ENCODE results near the gene GRK1.

The GRK1 gene

DNA sequence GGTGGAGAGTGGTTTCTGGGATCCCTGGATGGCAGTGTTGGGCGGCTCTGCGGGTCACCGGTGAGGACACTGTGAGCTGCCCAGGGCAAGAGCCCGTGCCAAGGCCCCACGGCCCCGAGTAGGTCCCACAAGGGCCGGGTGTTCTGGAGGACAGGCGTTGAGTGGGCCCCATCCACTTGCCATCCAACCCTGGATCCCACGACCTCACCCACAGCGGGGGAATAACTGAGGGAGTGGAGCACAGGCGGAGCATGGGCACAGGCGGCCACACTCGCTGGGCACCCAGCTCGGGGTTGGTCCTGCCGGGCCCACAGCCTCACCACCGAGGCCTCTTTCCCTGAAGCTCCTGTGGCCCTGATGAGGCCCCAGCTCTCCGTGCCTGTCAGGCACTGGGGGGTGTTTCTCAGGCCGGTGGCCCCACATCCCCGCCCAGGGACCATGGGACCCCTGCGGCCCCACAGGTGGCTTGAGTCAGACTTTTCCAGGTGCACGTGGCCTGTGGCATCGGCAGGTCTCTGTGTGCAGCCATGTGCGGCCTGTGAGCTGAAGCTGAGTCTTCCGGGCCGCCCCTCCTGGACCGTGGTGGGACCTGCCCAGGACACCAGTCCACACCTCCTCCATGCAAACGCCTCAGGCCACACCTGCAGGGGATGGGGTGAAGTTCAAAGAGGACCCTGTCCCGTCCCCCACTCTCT is 108.6 kb downstream of the GRK1 start:
- no peak for DNase-seq (ENCODE audit: low spot score)

DNA sequence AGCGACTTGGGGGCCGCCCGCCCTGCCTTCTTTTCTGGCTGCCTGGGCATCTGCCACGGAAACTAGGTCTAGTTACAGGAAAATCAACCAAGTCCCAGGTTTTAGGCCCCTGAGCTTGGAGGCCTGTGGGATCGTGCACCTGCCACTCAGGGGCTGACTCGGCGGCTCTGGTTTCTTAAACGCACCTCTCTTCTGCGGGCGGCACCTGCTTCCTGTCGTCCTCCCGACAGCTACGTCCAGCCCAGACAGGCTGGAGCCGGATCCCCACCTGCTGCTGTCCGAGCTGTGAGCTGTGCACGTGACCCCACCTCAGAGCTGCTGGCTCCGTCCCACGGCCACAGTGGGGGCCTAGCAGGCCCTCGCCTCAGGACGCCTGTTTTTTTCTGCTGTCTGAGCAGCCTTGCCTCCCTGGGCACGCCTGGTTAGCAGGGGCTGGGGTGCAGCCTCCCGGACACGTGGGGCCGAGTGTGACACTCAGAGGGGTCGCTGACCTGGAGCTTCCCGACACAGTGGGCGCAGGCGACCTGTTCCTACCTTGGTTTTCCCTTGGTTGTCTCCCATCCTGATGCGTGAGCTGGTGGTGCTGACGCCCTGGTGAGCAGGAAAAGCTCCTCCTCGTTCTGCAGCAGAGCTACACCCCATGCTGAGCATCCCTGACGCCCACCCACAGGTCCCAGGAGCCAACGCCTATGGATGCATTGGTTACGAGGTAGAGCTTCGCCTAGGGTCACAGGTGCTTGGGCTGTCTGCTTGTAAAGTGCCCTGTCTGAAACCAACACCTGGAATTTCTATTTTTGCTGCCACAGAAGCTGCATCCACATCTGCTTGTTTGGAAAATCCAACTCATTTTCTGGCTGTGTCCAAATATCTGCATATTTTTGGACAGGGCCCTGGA is 109.5 kb downstream of the GRK1 start:
- no peak for DNase-seq (ENCODE audit: low spot score)

DNA sequence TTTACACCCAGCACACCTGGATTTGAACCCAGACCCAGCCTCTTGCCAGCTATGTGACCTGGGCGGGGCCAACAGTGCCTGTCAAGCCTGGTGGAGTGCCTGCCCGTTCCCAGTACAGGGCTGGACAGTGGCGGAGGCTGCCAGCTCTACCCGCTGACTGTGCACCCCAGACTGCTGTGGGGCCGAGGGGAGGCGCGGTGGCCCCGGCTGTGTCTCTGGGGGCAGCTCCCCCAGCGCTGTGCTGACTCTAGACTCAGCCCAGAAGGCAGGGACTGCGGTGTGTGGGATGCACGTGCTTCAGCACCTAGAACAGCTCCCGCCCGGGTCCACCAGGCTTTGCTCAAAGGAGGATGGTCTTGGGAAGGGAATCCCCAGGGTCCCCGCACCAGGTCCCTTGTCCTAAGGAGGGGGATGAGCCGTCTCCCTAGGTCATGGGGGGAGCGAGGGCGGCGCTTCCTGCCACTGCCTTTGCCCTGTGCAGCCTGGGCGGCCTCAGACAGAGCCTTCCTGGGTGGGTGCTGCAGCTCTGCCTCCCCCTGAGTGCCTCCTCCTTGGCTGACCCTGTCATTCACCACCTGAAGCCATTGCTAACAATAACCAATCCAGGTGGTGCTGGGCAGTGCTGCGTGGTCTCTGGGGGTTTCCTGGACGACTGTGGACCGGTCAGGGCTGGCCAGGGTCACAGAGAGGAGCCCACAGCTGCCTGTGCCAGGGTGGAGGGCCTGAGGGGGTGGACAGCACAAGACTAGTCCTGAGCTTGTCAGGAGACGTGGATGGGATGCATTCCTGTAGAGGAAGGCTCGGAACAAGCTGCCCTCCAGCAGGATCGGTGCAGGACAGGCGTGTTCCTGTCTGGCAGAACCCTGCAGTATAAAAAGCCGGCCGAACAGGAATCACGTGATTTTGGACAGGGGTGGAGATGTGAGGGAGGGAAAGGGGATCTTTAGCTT is 110.6 kb downstream of the GRK1 start:
- no peak for DNase-seq (ENCODE audit: low spot score)

DNA sequence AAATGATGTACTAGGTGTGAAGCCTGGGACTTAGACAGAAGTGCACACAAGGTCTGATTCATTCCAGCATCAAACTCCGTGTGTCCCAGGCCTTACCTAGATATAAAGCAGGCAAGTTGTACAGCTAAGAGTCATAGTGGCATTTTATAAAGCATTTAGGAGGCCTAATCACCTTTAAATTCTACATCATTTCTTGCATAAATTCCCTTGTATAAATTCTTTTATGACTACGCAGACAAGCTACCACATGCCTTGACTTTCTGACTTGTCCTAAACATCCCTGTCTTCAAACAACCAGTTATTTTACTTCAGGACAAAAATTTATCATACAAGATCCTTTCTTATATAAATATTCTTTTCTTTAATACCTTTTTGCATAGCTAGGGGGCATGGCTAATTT is 114.6 kb downstream of the GRK1 start:
- DNase-seq (ENCODE audit: low spot score), result no peak

DNA sequence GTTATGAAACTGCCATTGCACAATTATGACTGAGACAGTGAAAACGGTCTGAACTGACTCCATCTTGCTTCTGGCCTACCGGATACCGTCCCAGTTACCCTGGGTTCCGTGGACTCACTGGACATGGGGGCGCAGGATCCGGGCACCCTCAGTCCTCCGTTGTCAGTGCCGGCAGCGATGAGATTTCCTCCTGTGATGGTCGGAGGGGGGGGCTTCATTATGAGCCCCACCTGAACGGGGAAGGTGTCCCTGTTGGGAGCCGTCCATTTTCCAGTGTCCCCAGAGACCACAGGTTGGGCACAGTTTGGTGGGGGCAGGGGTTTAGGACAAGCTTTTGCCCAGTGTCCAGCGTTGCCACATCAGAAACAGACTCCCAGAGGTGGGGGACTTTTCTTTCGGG is 115.5 kb downstream of the GRK1 start:
- DNase-seq (ENCODE audit: low spot score), result no peak

DNA sequence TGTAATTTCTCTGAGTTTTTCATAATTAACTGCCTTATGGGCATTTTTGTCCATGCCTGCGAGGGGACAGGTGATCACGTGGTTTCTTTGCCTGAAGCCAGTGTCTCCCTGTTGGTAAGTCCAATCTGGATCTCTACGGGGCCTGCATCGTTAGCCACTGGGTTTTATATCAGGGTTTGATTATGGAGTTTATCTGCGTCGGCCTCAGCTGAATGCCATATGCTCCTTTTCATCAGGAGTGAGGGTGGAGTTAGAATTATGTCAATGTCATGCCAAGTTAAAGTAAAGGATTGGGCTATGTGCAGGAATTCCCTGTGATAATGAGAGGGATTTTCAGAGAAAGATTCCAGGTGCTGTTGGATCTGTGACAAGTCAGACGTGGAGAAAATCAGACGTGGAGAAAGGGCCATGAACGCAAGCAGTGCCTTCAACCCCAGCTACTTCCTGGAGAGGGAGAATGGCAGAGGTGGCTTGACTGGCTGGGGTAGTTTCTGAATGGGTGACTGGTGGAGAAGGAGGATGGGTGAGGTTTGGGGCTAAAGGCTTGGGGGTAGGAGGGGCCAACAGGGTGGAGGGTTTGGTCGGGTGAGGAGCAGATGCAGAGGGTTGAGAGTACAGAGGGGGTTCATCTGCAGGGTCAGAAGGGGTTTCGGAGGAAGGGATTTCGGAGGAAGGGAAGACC is 116.3 kb downstream of the GRK1 start:
- DNase-seq (ENCODE audit: low spot score), result no peak

DNA sequence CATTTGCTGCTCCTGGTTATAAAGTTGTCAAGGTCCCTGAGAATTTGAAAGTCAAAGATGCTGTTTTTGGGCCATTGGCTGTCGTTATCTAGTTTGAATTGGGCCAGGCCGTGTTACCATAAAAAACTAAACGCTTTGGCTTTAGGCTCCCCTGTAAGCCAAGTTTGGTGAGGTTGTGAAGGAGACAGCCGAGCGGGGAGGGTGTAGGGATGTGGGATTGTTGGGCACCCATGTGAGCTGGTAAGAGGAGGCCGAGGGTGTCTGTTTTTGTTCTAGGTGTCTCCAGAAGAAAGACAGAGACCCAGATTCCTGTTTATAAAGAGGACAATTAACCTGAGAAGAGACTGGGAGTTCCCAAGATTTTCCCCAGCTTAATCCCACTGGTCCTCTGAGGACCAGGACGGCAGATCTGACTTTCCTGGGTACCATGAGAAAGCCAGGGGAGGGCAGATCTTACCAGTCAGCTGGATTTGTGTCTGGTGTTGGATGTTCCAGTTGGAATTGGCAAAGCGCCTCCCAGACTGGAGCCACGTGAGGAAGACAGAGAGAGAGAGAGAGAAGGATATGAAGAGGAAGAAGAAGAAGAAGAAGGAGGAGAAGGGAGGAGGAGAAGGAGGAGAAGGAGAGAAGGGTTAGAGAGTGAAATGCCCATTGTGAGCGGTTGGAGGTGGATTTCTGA is 117.1 kb downstream of the GRK1 start:
- DNase-seq (ENCODE audit: low spot score), result no peak

DNA sequence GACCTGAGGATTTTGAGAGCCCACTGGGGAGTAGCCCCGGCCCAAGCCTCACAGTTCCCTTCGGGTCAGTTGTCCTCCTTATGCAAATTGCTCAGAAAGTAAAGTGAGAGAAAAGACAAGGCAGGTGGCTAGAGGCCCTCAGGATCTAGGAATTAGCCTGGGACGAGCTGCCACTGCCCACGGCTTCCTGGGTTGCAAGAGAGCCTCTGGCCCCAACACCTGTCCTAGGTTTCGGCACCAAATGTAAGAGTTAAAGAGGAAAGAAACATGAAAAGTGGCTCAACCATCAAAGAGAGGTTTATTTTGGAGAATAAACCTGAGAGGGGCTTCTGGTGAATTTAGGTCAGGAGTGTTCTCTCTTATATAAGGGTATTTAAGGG is 117.6 kb downstream of the GRK1 start:
- DNase-seq (ENCODE audit: low spot score), result no peak

DNA sequence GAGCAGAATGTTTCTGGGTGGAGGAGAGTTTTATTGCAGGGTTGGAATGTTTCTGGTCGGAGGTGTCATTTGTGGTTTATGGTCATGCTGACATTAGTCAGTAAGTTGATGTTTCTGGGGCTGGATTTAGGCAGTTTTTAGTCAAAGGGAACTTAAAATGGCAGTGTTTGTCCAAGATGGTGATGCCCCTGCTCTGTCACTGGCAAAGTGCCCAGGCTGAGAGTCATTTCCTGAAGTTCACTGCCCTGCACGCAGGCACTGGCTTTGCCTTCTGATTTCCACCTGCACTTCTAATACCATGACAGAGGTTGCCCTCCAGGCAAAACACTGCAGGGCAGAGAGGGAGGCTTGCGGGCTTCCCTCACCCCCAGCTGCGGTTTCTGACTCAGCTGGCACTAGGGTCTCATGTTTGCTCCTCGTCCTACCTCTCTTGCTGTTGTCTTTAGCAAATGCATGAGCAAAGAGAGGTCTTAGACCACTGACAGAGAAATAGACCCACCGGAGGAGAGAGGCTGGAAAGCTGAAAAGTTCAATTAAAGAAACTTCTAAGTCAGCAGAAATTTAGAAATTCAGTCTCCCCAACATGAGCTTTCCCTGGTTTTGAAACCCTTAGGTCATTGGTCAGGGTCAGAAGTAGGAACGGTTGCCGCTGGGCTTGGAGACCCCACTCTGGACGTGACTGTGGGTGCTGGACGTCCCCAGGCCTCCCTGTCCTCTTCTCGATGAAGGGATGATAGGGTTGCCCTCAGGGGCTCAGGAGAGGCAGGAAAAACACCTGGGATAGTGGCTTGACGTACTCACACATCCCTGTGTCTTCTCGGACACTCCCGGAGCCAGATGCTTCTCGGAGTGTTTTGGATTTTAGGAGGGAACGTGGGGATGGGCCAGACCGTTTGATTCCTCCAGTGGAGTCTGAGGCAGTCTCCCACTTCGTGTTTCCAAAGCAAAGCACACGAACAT is 118.3 kb downstream of the GRK1 start:
- no peak for DNase-seq (ENCODE audit: low spot score)

DNA sequence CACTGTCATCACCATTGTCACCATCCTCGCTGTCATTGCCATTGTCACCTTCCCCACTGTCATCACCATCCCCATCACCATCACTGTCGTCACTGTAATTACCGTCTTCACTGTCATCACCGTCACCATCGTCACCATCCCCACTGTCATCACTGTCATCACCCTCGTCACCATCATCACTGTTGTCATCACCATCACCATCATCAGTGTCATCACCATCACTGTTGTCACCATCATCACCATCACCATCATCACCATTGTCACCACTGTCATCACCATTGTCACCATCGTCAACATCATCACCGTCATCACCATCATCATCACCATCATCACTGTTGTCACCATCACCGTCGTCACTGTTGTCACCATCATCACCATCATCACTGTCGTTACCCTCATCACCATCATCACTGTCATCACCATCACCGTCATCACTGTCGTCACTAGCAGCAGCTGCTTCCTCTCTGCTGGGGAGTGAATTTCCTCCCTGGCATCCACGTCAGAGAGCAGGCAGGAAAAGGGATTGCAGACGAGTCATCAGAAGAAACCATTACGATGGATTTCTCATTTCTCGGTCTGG is 119.3 kb downstream of the GRK1 start:
- no peak for DNase-seq (ENCODE audit: low spot score)

Measured in CD4-positive, alpha-beta T cell treated with Interleukin-2 at 100 ng/mL for 4 hours (primary cell).